HAP-1 (cell line): ENCODE data around the gene PTPRT.

Experiments
- DNase-seq, 2 experiments: peaks; one replicate each; pipeline ENCODE4 v3.0.0-alpha.2; 2016 to 2020; ENCODE audit warnings: low spot score in 2 of 2
- H3K27me3 ChIP-seq: fragments of 250-450 bp; sonication (Bioruptor Pico); 2 replicates; pipeline ENCODE4 v1.5.1; 2020; ENCODE audit warnings: low read depth, mild to moderate bottlenecking, moderate library complexity
- H3K36me3 ChIP-seq: fragments of 250-450 bp; sonication (Bioruptor Pico); replicated peaks from 2 replicates; pipeline ENCODE4 v1.5.1; 2020; ENCODE audit warnings: mild to moderate bottlenecking
- H3K4me1 ChIP-seq: fragments of 250-450 bp; sonication (Bioruptor Pico); 2 replicates; pipeline ENCODE4 v1.5.1; 2020; ENCODE audit warnings: mild to moderate bottlenecking
- H3K4me3 ChIP-seq: fragments of 250-450 bp; sonication (Bioruptor Pico); 2 replicates; pipeline ENCODE4 v1.5.1; 2020; ENCODE audit warnings: mild to moderate bottlenecking, moderate library complexity
- H3K9me3 ChIP-seq: fragments of 250-450 bp; sonication (Bioruptor Pico); 2 replicates; pipeline ENCODE4 v1.5.1; 2020; ENCODE audit warnings: mild to moderate bottlenecking, moderate library complexity
- in situ Hi-C: fragments of 300-500 bp; cut with MboI; formaldehyde crosslinking; loops from 3 replicates; pipeline ENCODE4 v1.14.3; 2020; ENCODE audit warnings: low sequenced_read_pairs, inconsistent platforms, mixed read lengths

PTPRT gene

GRCh38 chr20:42419814-42420532 is 769.7 kb downstream of the PTPRT start:
- H3K4me1 ChIP-seq: no peaks in the 10 kb centered on the region
- no peak overlapping the region for H3K4me3 ChIP-seq
- H3K36me3 ChIP-seq: no peaks in the 10 kb centered on the region
- in situ Hi-C loops: no loop called here
- H3K27me3 ChIP-seq: no peaks in the 10 kb centered on the region
- DNase-seq: no peak
- peaks cover 2% of the 10 kb centered on the region for H3K9me3 ChIP-seq

GRCh38 chr20:42406826-42407225 is 782.9 kb downstream of the PTPRT start:
- 0 out of 2 replicates have a peak, but pooled peaks cover under 1% of the 10 kb centered on the region for H3K9me3 ChIP-seq
- in situ Hi-C loops: no loop called here
- no peak overlapping the region for H3K4me3 ChIP-seq
- H3K27me3 ChIP-seq: no peaks in the 10 kb centered on the region
- no peak for DNase-seq
- H3K4me1 ChIP-seq: no peaks in the 10 kb centered on the region
- H3K36me3 ChIP-seq: no peaks in the 10 kb centered on the region

GRCh38 chr20:42402455-42402854 is 787.3 kb downstream of the PTPRT start:
- in situ Hi-C loops: no loop called here
- H3K9me3 ChIP-seq: no peaks in the 10 kb centered on the region
- DNase-seq: no peak
- no peaks in the 10 kb centered on the region for H3K27me3 ChIP-seq
- no peaks in the 10 kb centered on the region for H3K36me3 ChIP-seq
- H3K4me3 ChIP-seq: no peak overlapping the region
- no peaks in the 10 kb centered on the region for H3K4me1 ChIP-seq

GRCh38 chr20:42401613-42402012 is 788.1 kb downstream of the PTPRT start:
- Histone ChIP-seq H3K4me1 (no peaks in the 10 kb centered on the region), H3K36me3 (no peaks in the 10 kb centered on the region), H3K9me3 (no peaks in the 10 kb centered on the region), H3K4me3 (no peak overlapping the region), H3K27me3 (no peaks in the 10 kb centered on the region)
- in situ Hi-C loops: no loop called here
- DNase-seq: no peak

- Histone ChIP-seq H3K4me1 (no peaks in the 10 kb centered on the region), H3K4me3 (no peak overlapping the region), H3K27me3 (no peaks in the 10 kb centered on the region), H3K36me3 (no peaks in the 10 kb centered on the region), H3K9me3 (no peaks in the 10 kb centered on the region)
- DNase-seq: no peak
- in situ Hi-C loops: no loop called here
These were observed 789.9 kb downstream of the PTPRT start for GRCh38 chr20:42399802-42400201.

- in situ Hi-C loops: no loop called here
- DNase-seq: no peak
- H3K4me1 ChIP-seq: no peaks in the 10 kb centered on the region
- H3K27me3 ChIP-seq: no peaks in the 10 kb centered on the region
- H3K9me3 ChIP-seq: no peaks in the 10 kb centered on the region
- H3K36me3 ChIP-seq: no peaks in the 10 kb centered on the region
- H3K4me3 ChIP-seq: no peak overlapping the region
These were observed 797.3 kb downstream of the PTPRT start for GRCh38 chr20:42392442-42392841.

GRCh38 chr20:42391807-42392206 is 797.9 kb downstream of the PTPRT start:
- no peak for DNase-seq
- in situ Hi-C loops: no loop called here
- Histone ChIP-seq H3K4me1 (no peaks in the 10 kb centered on the region), H3K36me3 (no peaks in the 10 kb centered on the region), H3K9me3 (no peaks in the 10 kb centered on the region), H3K27me3 (no peaks in the 10 kb centered on the region), H3K4me3 (no peak overlapping the region)

- H3K9me3 ChIP-seq: no peaks in the 10 kb centered on the region; the same call in 1 of the 2 replicates
- H3K4me3 ChIP-seq: no peak overlapping the region
- in situ Hi-C loops: no loop called here
- H3K4me1 ChIP-seq: no peaks in the 10 kb centered on the region
- H3K36me3 ChIP-seq: no peaks in the 10 kb centered on the region
- no peaks in the 10 kb centered on the region for H3K27me3 ChIP-seq
- DNase-seq: no peak
These were observed 809.4 kb downstream of the PTPRT start for GRCh38 chr20:42380287-42380686.

- in situ Hi-C loops: no loop called here
- H3K4me3 ChIP-seq: no peak overlapping the region
- no peak for DNase-seq
- H3K4me1 ChIP-seq: no peaks in the 10 kb centered on the region
- H3K27me3 ChIP-seq: no peaks in the 10 kb centered on the region
- no peaks in the 10 kb centered on the region; the same call in 1 of the 2 replicates for H3K9me3 ChIP-seq
- no peaks in the 10 kb centered on the region for H3K36me3 ChIP-seq
These were observed 810.3 kb downstream of the PTPRT start for GRCh38 chr20:42379385-42379784.

- Histone ChIP-seq H3K36me3 (no peaks in the 10 kb centered on the region), H3K4me3 (no peak overlapping the region), H3K9me3 (no peaks in the 10 kb centered on the region; the same call in 1 of the 2 replicates), H3K27me3 (no peaks in the 10 kb centered on the region), H3K4me1 (no peaks in the 10 kb centered on the region)
- in situ Hi-C loops: no loop called here
- DNase-seq: no peak
These were observed 810.9 kb downstream of the PTPRT start for GRCh38 chr20:42378826-42379225.

- Histone ChIP-seq H3K4me3 (no peak overlapping the region), H3K9me3 (no peaks in the 10 kb centered on the region; the same call in 1 of the 2 replicates), H3K36me3 (no peaks in the 10 kb centered on the region), H3K4me1 (no peaks in the 10 kb centered on the region), H3K27me3 (no peaks in the 10 kb centered on the region)
- in situ Hi-C loops: no loop called here
- no peak for DNase-seq
These were observed 813.6 kb downstream of the PTPRT start for GRCh38 chr20:42376131-42376530.

- Histone ChIP-seq H3K36me3 (no peaks in the 10 kb centered on the region), H3K9me3 (no peaks in the 10 kb centered on the region; the same call in 1 of the 2 replicates), H3K4me1 (no peaks in the 10 kb centered on the region), H3K27me3 (no peaks in the 10 kb centered on the region), H3K4me3 (no peak overlapping the region)
- DNase-seq: no peak
- in situ Hi-C loops: no loop called here
These were observed 816.7 kb downstream of the PTPRT start for GRCh38 chr20:42373049-42373448.

- no peaks in the 10 kb centered on the region for H3K27me3 ChIP-seq
- no peak overlapping the region for H3K4me3 ChIP-seq
- no peaks in the 10 kb centered on the region for H3K36me3 ChIP-seq
- DNase-seq: no peak
- in situ Hi-C loops: no loop called here
- H3K9me3 ChIP-seq: no peaks in the 10 kb centered on the region
- no peaks in the 10 kb centered on the region for H3K4me1 ChIP-seq
These were observed 819.6 kb downstream of the PTPRT start for GRCh38 chr20:42370075-42370474.

GRCh38 chr20:42368910-42369309 is 820.8 kb downstream of the PTPRT start:
- DNase-seq: no peak
- Histone ChIP-seq H3K4me1 (no peaks in the 10 kb centered on the region), H3K27me3 (no peaks in the 10 kb centered on the region), H3K4me3 (no peak overlapping the region), H3K36me3 (no peaks in the 10 kb centered on the region), H3K9me3 (no peaks in the 10 kb centered on the region)
- in situ Hi-C loops: no loop called here

GRCh38 chr20:42366626-42367025 is 823.1 kb downstream of the PTPRT start:
- H3K9me3 ChIP-seq: no peaks in the 10 kb centered on the region
- in situ Hi-C loops: no loop called here
- no peaks in the 10 kb centered on the region for H3K36me3 ChIP-seq
- no peaks in the 10 kb centered on the region for H3K4me1 ChIP-seq
- no peak for DNase-seq
- no peak overlapping the region for H3K4me3 ChIP-seq
- H3K27me3 ChIP-seq: no peaks in the 10 kb centered on the region
